HG03378 (cell line): ENCODE data around the gene ZSCAN25.
"Not testable (repeated sequence)": the region's sequence is repeated elsewhere in the genome, so short reads cannot be mapped to it uniquely, and the experiment has no call there.

ENCODE experiments used
- ATAC-seq: cut with Tn5 transposase; IDR thresholded peaks from one replicate; pipeline ENCODE4 v1.9.1; 2021; ENCODE audit warnings: mild to moderate bottlenecking, moderate library complexity; ENCODE audit not compliant: unreplicated experiment

The ZSCAN25 gene

DNA sequence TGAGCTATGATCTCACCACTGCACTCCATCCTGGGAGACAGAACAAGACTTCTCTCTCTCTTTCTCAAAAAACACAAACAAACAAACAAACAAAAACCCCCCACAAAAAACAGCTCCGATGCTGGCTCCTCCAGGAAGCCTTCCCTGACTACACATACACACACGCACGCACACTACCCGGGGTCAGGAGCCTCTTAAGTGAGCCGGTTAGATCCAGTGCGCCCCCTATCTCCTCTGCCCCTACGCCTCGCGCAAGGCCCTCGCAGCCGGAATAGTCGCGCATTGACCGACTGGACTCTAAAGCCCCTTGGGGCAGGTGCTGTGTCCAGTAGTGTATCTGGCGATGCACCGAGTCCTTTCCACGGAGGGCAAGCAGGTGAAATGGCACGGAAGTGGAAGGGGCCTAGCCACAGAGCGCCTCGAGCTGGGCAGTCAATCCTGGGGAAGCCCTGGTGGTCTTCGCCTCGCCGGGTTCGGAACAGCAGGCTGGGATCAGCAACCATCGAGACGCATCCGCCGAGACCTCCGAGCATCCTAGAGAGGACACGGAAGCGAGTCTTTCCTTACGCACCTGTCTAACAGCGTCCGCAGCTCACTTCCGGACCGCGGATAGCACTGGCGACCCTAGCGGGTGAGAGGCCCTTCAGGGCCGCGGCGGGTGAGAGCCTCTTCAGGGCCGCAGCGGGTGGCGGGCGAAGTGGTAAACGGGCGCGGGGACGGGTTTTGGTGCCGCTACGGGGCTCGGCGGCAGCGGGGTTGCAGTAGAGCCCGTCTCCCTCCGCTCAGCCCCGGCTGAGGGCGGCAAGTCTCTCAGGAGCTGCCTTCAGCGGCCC, at the start of gene ZSCAN25:
Gene ZSCAN25 (plus strand): TSS at position 588 of the 833 bp plus-strand sequence. CDS start 2,661 bp downstream, outside the sequence.
- peak; percentile 91 for ATAC-seq

DNA sequence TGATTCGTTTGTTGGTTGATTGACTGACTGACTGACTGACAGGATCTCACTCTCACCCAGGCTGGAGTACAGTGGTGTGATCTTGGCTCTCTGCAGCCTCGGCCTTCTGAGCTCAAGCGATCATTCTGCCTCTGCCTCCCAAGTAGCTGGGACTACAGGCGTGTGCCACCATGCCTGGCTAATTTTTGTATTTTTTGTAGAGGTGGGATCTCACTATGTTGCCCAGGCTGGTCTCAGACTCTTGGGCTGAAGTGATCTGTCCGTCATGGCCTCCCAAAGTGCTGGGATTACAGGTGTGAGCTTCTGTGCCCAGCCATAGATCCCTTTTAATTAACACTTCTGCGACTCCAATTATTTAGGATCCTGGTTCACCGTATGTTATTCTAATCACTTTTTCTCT, 48.0 kb upstream of the ZSCAN25 start:
- ATAC-seq, result not testable (repeated sequence)

DNA sequence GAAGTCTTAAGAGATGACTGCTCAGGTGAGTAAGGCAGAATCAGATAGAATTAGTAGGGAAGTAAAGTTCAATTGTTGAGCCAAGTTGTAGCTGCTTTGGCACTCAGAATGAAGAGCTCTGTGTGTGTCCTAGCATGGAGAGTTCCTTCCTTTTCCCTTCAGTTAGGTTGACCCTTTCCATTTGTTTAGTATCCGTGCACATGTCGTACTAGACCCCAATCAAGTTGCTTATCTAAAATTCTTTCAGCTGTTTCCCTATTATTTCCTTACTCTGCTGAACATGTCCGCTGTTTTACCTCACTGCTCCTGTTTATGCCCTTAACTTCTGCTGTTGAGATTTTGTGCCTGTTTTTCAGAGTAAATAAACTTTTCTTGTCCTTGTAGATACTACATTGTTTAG, 45.0 kb upstream of the ZSCAN25 start:
- ATAC-seq, result no peak

DNA sequence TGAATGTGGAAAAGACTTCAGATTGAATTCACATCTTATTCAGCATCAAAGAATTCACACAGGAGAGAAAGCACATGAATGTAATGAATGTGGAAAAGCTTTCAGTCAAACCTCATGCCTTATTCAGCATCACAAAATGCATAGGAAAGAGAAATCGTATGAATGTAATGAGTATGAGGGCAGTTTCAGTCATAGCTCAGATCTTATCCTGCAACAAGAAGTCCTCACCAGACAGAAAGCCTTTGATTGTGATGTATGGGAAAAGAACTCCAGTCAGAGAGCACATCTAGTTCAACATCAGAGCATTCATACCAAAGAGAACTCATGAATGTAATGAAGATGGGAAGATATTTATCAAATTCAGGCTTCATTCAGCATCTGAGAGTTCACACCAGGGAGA, 43.5 kb upstream of the ZSCAN25 start:
- ATAC-seq, result no peak

DNA sequence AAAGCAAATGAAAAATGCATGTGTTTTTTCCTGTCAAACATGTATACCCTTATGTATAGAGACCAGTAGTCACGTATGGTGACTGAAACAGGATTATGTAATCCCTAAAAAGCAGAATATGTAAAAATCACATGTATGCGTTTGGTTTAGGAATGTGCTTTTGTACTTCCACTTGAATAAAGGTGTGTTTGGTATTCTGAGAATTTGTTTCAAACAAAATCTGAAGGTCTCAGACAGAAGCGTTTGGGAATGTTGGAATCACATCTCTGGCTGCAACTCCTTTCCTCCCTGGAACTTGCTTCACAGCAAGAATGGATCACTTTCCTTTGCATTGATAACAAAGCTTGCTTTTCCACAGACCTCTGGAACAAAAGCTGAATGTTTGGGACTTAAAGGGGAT, 40.5 kb upstream of the ZSCAN25 start:
- no peak for ATAC-seq

DNA sequence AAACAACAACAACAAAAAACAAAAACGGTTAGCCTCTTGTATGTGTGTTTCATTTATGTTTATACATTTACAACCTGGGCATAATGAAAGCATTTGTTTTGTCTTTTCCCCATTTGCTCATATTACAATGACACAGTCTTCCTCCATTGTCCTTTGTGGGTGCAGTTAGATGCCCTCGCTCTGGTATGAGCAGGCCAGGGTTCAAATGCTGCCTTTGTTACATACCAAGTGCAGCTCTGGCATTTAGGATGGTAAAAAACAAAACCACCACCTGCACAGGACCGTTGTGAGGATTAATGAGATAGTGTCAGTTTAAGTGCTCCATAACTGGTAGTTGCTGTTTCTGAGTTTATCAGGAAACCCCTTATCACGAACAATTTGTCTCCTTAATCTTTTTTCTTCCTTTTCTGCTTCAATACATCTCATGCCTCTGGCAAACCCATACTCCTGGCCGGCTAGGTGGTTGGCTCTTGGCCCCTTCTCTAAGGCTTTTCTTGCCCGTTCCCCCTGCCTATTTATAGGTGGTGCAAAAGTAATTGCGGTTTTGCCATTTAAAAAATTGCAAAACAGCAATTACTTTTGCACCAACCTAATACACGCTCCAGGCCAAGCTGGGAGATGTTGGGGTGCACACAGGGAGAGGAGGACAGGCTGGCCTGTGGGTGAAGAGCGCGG, 37.3 kb upstream of the ZSCAN25 start:
- ATAC-seq, result no peak

DNA sequence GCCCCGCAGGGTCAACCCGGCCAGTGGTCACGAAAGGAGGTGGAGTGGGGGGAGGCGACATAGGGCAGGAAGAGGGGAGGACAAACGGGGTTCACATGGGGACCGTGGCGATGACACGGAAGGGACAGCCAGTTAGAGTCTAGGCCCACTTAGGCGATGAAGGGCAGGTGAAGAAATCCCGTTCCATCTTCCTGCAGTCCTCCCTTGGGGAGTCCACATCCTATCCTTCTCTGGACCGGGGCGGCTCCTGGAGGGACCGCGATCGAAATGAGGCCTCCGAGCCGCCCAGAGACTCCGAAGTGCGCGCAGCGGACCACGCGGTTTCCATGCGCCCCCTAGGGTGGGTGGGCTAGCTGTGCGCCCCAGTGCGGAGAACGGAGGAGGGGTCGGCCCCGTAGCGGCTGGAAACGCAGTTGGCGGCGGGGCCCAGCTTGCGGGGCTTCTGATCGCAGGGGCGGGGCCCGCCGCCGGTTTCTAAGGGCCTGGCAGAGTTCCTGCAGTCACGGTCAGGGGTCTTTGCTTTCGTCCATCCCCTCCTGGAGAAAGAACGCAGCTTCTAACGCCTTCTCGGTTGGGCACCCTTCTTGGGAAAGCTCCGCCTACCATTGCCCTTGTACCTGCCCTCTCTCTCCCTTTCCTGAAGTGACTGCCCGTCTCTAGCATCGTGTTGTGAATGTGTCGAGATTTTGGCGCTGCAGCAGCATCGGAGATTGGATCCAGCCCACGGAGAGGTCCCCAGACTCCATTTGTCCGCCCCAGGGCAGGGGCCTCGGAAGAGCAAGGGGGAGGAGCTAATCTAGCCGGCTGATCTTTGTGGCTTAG, 36.6 kb upstream of the ZSCAN25 start:
- ATAC-seq, result no peak

DNA sequence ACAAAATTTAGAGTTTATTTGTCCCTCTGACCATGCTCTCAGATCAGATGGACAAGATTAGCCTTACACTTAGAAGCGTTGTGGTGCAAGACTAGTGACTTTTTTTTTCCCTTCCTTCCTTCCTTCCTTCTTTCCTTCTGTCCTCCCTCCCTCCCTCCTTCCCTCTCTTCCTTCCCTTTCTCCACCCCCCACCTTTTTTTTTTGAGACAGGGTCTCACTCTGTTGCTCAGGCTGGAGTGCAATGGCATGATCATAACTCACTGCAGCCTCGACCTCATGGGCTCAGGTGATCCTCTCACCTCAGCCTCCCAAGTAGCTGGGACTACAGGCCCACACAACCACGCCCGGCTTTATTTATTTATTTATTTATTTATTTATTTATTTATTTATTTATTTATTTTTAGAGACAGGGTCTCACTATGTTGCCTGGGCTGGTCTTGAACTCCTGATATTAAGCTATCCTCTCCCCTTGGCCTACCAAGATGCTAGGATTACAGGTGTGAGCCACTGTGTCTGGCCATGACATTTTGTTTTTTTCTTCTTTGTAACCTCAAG, 35.9 kb upstream of the ZSCAN25 start:
- ATAC-seq, result not testable (repeated sequence)

DNA sequence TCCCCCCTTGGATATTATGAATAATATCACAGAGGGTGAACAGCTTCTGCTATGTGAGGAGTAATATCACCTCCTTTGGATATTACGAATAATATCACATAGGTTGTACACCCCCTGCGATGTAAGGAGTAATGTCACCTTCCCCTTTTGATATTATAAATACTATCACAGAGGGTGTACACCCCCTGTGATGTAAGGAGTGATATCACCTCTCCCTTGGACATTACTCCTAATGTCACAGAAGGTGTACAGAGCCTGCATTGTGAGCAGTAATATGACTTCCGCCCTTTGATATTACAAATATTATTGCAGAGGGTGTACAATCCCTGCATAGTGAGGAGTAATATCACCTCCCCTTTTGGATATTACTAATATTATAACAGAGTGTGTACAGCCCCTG, 27.9 kb upstream of the ZSCAN25 start:
- no peak for ATAC-seq

DNA sequence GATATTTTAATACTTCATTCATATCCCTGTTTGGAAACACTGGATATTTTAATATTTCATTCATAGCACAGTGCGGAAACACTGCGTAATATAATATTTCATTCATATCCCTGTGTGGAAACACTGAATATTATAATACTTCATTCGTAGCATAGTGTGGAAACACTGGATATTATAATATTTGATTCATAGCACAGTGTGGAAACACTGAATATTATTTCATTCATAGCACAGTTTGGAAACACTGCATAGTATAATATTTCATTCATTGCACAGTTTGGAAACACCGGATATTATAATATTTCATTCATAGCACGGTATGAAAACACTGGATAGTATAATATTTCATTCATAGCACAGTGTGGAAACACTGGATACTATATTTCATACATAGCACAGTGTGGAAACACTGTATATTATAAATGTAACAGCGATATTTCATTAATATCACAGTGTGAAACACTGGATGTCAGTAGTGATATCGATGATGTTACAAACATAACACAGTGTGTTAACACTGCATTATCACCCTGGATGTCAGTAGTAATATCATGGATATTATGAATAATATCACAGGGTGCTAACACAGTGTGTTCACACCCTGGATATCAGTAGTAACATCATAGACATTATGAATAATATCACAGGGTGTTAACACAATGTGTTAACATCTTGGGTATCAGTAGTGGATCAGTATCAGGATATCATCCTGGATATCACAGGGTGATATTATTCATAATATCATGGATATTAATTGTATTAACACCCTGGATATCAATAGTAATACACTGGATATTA, 21.6 kb upstream of the ZSCAN25 start:
- no peak for ATAC-seq

DNA sequence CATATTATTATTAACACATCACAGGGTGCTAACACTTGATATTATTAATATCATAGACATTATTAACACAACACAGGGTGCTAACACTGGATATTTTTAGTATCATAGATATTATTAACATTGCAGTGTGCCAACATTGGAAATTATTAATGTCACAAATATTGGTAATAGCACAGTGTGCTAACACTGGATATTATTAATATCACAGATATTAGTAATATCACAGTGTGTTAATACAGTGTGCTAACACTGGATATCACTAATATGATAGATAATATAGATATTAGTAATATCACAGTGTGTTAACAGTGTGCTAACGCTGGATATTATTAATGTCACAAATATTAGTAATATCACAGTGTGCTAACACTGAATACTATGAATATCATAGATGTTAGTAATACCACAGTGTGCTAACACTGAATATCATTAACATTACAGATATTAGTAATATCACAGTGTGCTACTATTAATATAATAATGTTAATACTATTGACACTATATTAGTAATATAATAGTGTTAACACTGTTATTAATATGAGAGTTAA, 20.3 kb upstream of the ZSCAN25 start:
- no peak for ATAC-seq

DNA sequence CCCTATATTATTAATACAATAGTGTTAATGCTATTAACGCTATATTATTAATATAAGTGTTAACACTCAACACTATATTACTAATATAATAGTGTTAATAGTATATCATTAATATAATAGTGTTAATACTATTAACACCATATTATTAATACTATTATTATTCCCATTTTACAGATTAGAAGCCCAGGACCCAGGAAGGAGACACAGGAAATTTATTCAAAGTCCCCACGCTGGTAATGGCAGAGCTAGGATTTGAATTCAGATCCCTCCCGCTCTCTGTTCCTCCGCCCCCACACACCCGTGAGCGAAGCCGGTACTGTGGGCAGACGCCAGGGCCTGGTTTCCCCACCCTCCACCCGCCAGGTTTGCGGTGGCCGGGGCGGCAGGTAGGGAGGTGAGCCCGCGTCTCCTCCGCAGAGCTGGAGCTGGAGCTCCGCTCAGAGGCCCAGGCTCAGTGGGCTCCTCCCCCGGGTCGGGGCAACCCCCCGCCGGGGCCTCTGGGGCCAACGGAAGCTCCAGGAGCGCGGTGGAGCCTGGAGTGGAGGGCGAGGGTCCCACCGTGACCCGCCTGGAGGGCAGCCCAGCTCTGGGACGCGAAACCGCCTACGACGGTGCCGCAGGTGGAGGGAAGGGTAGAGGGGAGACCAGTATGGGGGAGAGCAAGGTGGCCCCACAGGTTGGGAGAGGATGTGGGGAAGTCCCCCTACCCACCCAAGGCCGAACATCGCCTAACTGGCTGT, 18.8 kb upstream of the ZSCAN25 start, which contains the start of gene TMEM225B:
Gene TMEM225B (plus strand): TSS at position 506 of the 740 bp plus-strand sequence. CDS start 6,122 bp downstream, outside the sequence.
- no peak for ATAC-seq

DNA sequence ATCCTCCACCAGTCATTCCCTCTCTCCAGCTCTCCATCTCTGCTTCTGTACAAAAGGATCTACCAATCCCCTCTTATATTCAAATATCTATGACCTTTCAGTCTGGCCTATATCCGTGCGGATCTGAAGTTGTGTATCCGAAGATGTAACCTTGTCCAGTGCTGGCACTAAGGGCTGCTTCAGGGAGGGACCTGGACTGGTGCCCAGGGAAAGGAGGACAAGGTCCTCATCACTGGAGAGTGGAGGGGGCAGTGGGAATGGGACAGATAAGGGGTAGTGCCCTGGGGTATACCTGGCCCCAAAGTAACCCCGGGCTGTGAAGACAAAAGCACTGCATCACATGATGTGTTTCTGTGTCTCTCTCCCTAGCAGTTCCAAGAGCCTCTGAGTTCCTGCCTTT, 16.9 kb upstream of the ZSCAN25 start:
- ATAC-seq, result no peak

DNA sequence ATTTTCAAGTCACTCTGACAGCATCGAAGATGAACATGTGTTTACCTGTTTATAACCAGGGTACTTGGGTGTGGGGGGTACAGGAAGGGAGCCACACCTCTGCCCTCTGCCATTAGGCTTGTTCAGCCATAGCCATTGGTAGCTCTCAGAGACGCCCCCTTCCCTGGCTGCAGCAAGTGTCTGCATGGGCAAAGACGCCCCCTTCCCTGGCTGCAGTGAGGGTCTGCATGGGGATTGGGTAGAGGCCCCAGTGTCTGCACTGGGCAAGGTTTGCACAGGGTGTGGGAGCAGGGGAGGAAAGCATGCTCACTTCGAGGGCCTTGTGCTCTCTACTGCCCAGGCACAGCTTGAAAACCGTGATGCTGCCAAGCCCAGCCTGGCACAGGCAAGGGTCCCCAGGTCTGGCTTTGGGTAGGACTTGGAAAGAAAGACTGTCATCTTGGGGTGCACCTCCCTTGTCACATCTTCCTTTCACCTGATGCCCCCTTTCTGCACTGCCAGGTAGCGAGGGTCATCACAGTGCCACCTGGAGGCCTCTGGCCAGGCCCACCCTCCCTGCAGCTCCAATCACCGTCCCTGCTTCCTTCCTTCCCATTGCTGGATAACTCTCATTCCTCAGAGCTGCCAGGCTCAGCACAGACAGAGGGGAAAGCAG, 15.0 kb upstream of the ZSCAN25 start:
- ATAC-seq, result no peak

DNA sequence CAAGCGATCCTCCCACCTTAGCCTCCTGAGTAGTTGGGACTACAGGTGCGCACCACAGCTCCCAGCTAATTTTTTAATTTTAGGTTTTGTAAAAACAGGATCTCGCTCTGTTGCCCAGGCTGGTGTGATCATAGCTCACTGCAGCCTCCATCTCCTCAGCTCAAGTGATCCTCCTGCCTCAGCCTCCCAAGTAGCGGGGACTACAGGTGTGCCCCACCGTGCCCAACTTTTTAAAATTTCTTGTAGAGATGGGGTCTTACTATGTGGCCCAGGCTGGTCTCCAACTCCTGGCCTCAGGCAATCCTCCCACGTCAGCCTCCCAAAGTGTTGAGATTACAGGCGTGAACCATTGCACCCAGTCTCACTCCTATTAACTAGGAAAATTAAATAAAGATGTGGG, 11.2 kb upstream of the ZSCAN25 start:
- no peak for ATAC-seq

DNA sequence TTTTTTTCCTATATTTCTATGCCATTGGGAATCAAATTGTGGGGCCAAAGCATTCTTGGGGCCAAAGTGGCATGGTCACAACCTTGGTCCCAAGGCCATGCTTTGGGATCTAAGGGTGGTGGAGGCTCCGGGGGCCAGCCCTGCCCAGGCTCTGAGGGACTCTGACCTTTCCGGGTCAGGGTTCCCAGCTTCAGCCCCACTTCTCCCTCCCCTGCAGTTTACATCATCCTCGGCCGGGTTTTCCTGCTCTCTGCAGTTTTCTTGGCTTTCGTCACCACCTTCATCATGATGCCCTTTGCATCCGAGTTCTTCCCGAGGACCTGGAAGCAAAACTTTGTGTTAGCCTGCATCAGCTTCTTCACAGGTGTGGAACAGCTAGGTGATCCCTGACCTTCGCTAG, 10.2 kb upstream of the ZSCAN25 start:
- no peak for ATAC-seq

DNA sequence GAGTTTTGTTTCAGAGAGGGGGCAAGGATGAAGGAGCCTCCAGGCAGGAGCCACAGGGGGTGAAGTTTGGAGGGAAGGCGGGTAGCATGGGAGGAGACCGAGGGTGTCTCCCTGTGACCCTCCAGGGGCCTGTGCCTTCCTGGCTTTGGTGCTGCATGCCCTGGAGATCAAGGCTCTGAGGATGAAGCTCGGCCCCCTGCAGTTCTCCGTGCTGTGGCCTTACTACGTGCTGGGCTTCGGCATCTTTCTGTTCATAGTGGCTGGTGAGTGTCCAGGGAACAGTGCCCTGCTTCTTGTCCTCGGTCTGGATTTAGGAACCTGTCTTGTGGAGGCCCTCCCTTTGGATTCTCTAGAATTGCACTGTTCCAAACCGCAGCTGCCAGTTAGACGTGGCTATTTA, 9.2 kb upstream of the ZSCAN25 start:
- ATAC-seq, result no peak

DNA sequence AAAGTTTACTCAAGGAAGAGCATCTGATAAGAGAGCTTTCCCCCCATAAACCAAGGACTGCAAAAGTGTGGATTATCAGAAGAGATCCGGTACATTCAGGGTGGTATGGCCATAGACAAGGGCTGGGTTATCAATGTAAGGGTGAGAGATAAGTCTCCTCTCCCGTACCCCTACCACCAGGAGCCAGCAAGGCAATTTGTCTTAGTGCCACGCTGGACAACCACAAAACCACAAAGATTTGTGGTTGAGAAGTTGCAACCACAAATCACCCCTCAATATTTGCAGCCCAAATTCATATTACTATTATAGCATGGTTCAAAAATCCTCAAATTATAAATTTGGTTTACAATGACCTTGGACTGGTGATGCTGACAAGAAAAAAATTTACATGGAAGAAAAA, 2.3 kb upstream of the ZSCAN25 start:
- ATAC-seq, result no peak

DNA sequence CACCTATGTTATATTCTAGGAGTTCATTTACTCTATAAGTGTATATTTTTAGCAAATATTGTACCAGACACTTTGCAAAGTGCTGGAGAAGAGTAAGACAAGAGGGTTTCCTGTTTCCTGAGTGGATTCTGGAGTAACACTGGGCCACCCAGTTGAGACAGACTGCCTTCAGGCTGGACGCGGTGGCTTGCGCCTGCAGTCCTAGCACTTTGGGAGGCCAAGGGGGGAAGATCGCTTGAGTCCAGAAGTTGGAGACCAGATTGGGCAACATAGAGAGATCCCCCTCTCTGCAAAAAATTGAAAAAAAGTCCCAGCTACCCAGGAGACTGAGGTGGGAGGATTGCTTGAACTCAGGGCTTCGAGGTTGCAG, 772 bp upstream of the ZSCAN25 start:
- ATAC-seq, result no peak
